Activated T-helper 1 cell treated with anti-CD3 and anti-CD28 coated beads, Interleukin-12 subunit alpha, Interleukin-12 subunit beta, Interleukin-2, Interleukin-4 antibody, amounts not matched to agents 30 ng/mL and 10 ng/mL and 1 ng/mL, durations not matched to agents 14 hours and 24 hours and 36 hours (primary cell): ENCODE data around the gene RNF121. TPM values are rescaled to one million over a fixed set of nuclear protein-coding genes. Genes with fewer than 3 reads are reported as not detected.

Source experiments
- DNase-seq: peaks from one replicate; pipeline ENCODE4 v3.0.0; 2021; ENCODE audit warnings: low spot score
- H3K27ac Mint-ChIP-seq: one replicate; pipeline ENCODE4 v1.8.0; 2021; ENCODE audit warnings: mild to moderate bottlenecking, mixed read lengths
- H3K27me3 Mint-ChIP-seq: one replicate; pipeline ENCODE4 v1.8.0; 2022; ENCODE audit warnings: mild to moderate bottlenecking, moderate library complexity, mixed read lengths; ENCODE audit not compliant: insufficient read depth
- H3K36me3 Mint-ChIP-seq: one replicate; pipeline ENCODE4 v1.8.0; 2021; ENCODE audit warnings: low read depth, mixed read lengths
- H3K4me1 Mint-ChIP-seq: one replicate; pipeline ENCODE4 v1.8.0; 2021; ENCODE audit warnings: low read depth, mixed read lengths
- H3K4me3 Mint-ChIP-seq: one replicate; pipeline ENCODE4 v1.8.0; 2021; ENCODE audit warnings: mild to moderate bottlenecking, moderate library complexity, mixed read lengths
- H3K9me3 Mint-ChIP-seq: one replicate; pipeline ENCODE4 v1.8.0; 2021; ENCODE audit warnings: mixed read lengths
- intact Hi-C: fragments of 100-400 bp; cut with micrococcal nuclease; formaldehyde crosslinking; loops from one replicate; pipeline ENCODE4 v1.15.1; 2024
- total RNA-seq: library from RNA; stranded (reverse); gene quantifications from 2 replicates; pipeline ENCODE4 v1.2.3, GENCODE V29; 2022

The RNF121 gene
- total RNA-seq, 1 donor from 2014 or later = 65.8 TPM

- Mint-ChIP-seq H3K9me3 (no peaks in the 10 kb centered on the region), H3K4me1 (no peaks in the 10 kb centered on the region), H3K36me3 (peaks cover 62% of the 10 kb centered on the region), H3K27ac (peak overlapping the region; percentile 21), H3K27me3 (no peaks in the 10 kb centered on the region), H3K4me3 (no peak overlapping the region)
- intact Hi-C loops = no loop called here
- DNase-seq = no peak
Observed at GRCh38 chr11:72015511-72016061, 86.7 kb downstream of the RNF121 start.

- no peaks in the 10 kb centered on the region for H3K27me3 Mint-ChIP-seq
- H3K9me3 Mint-ChIP-seq = no peaks in the 10 kb centered on the region
- intact Hi-C loops = no loop called here
- DNase-seq = no peak
- H3K4me3 Mint-ChIP-seq = no peak overlapping the region
- no peaks in the 10 kb centered on the region for H3K4me1 Mint-ChIP-seq
- peak overlapping the region; percentile 55 for H3K27ac Mint-ChIP-seq
- H3K36me3 Mint-ChIP-seq = peaks cover 59% of the 10 kb centered on the region
Observed at GRCh38 chr11:72018171-72018570, 89.3 kb downstream of the RNF121 start.

GRCh38 chr11:72023335-72023734, 94.5 kb downstream of the RNF121 start:
- peaks cover 31% of the 10 kb centered on the region for H3K4me1 Mint-ChIP-seq
- H3K9me3 Mint-ChIP-seq = no peaks in the 10 kb centered on the region
- no peak for DNase-seq
- H3K4me3 Mint-ChIP-seq = no peak overlapping the region
- no peak overlapping the region for H3K27ac Mint-ChIP-seq
- peaks cover 32% of the 10 kb centered on the region for H3K36me3 Mint-ChIP-seq
- H3K27me3 Mint-ChIP-seq = no peaks in the 10 kb centered on the region
- intact Hi-C loops = no loop called here

- Mint-ChIP-seq H3K27ac (no peak overlapping the region), H3K4me3 (no peak overlapping the region), H3K4me1 (peaks cover 37% of the 10 kb centered on the region), H3K9me3 (no peaks in the 10 kb centered on the region), H3K27me3 (no peaks in the 10 kb centered on the region), H3K36me3 (peaks cover 29% of the 10 kb centered on the region)
- DNase-seq = no peak
- intact Hi-C loops = loop anchor here (2.0 kb wide), 1 partner anchor 47 kb away; no protein-coding TSS in a partner anchor
Observed at GRCh38 chr11:72024069-72024754, 95.4 kb downstream of the RNF121 start.

GRCh38 chr11:72026090-72026489, 97.2 kb downstream of the RNF121 start:
- Mint-ChIP-seq H3K36me3 (peaks cover 22% of the 10 kb centered on the region), H3K27ac (no peak overlapping the region), H3K27me3 (no peaks in the 10 kb centered on the region), H3K9me3 (no peaks in the 10 kb centered on the region), H3K4me1 (peaks cover 37% of the 10 kb centered on the region), H3K4me3 (no peak overlapping the region)
- intact Hi-C loops = loop anchor here (5.0 kb wide), 1 partner anchor 406 kb away; the partner anchor contains the start of gene CLPB
- no peak for DNase-seq

- H3K27ac Mint-ChIP-seq = no peak overlapping the region
- peaks cover 17% of the 10 kb centered on the region for H3K36me3 Mint-ChIP-seq
- intact Hi-C loops = no loop called here
- peaks cover 33% of the 10 kb centered on the region for H3K4me1 Mint-ChIP-seq
- no peak overlapping the region for H3K4me3 Mint-ChIP-seq
- H3K9me3 Mint-ChIP-seq = no peaks in the 10 kb centered on the region
- H3K27me3 Mint-ChIP-seq = no peaks in the 10 kb centered on the region
- no peak for DNase-seq
Observed at GRCh38 chr11:72030472-72031045, 101.7 kb downstream of the RNF121 start.

GRCh38 chr11:72036687-72037086, 107.8 kb downstream of the RNF121 start:
- DNase-seq = no peak
- H3K9me3 Mint-ChIP-seq = no peaks in the 10 kb centered on the region
- H3K27me3 Mint-ChIP-seq = no peaks in the 10 kb centered on the region
- no peak overlapping the region for H3K4me3 Mint-ChIP-seq
- peaks cover 16% of the 10 kb centered on the region for H3K36me3 Mint-ChIP-seq
- peak overlapping the region; percentile 11 for H3K27ac Mint-ChIP-seq
- H3K4me1 Mint-ChIP-seq = peaks cover 15% of the 10 kb centered on the region
- intact Hi-C loops = no loop called here

GRCh38 chr11:72037554-72038311, 108.9 kb downstream of the RNF121 start:
- intact Hi-C loops = no loop called here
- H3K27me3 Mint-ChIP-seq = no peaks in the 10 kb centered on the region
- H3K36me3 Mint-ChIP-seq = peaks cover 18% of the 10 kb centered on the region
- peak overlapping the region; percentile 20 for H3K27ac Mint-ChIP-seq
- H3K9me3 Mint-ChIP-seq = no peaks in the 10 kb centered on the region
- H3K4me1 Mint-ChIP-seq = peaks cover 15% of the 10 kb centered on the region
- H3K4me3 Mint-ChIP-seq = peak overlapping the region; percentile 38
- DNase-seq = no peak

GRCh38 chr11:72038491-72038890, 109.6 kb downstream of the RNF121 start:
- H3K36me3 Mint-ChIP-seq = peaks cover 20% of the 10 kb centered on the region

GRCh38 chr11:72039031-72039855, 110.4 kb downstream of the RNF121 start:
- intact Hi-C loops = no loop called here
- H3K4me3 Mint-ChIP-seq = no peak overlapping the region
- no peak overlapping the region for H3K27ac Mint-ChIP-seq
- peaks cover 18% of the 10 kb centered on the region for H3K36me3 Mint-ChIP-seq
- H3K27me3 Mint-ChIP-seq = no peaks in the 10 kb centered on the region
- no peaks in the 10 kb centered on the region for H3K9me3 Mint-ChIP-seq
- DNase-seq = no peak
- peaks cover 20% of the 10 kb centered on the region for H3K4me1 Mint-ChIP-seq

More at GRCh38 chr11:72038491-72038890, 109.6 kb downstream of the RNF121 start:
- peaks cover 15% of the 10 kb centered on the region for H3K4me1 Mint-ChIP-seq
- no peaks in the 10 kb centered on the region for H3K9me3 Mint-ChIP-seq
- H3K4me3 Mint-ChIP-seq = no peak overlapping the region
- H3K27me3 Mint-ChIP-seq = no peaks in the 10 kb centered on the region
- intact Hi-C loops = no loop called here
- H3K27ac Mint-ChIP-seq = peak overlapping the region; percentile 20
- DNase-seq = no peak

- Mint-ChIP-seq H3K4me3 (no peak overlapping the region), H3K27me3 (no peaks in the 10 kb centered on the region), H3K9me3 (no peaks in the 10 kb centered on the region), H3K27ac (no peak overlapping the region), H3K4me1 (peaks cover 24% of the 10 kb centered on the region), H3K36me3 (peaks cover 19% of the 10 kb centered on the region)
- intact Hi-C loops = loop anchor here (1.0 to 5.0 kb wide), 6 partner anchors 40 to 183 kb away; partner anchors contain the start of genes ANAPC15, LAMTOR1, LRRC51 and NUMA1
- no peak for DNase-seq
Observed at GRCh38 chr11:72039856-72040401, 111.1 kb downstream of the RNF121 start.
